ENCODE data around the gene PTPRT. TPM values are rescaled to one million over a fixed set of nuclear protein-coding genes. Genes with fewer than 3 reads are reported as not detected.
"Not testable (repeated sequence)": the region's sequence is repeated elsewhere in the genome, so short reads cannot be mapped to it uniquely, and the experiment has no call there.

The PTPRT gene
- total RNA-seq, 4 donors from 2014 or later = 0.04 TPM; not detected in 3

GRCh38 chr20:42252116-42252515, 937.6 kb downstream of the PTPRT start:
- Histone ChIP-seq H3K36me3 (no peaks in the 10 kb centered on the region), H3K4me3 (no peak overlapping the region), H3K4me1 (no peaks in the 10 kb centered on the region), H3K9me3 (no peaks in the 10 kb centered on the region), H3K27me3 (no peaks in the 10 kb centered on the region), H3K27ac (no peak overlapping the region)
- TF ChIP-seq POLR2A (IDR thresholded peaks at IDR 0.05) (no peak), POLR2AphosphoS5 (IDR thresholded peaks at IDR 0.05) (no peak), CTCF (IDR thresholded peaks at IDR 0.05) (no peak), EP300 (IDR thresholded peaks at IDR 0.05) (no peak)
- no peak for ATAC-seq
- 60% methylated on average over 4 of the region's 4 CpGs for WGBS, 2 donors (ENCODE audit: low coverage in 1 of 2)

GRCh38 chr20:42218621-42219374, 970.9 kb downstream of the PTPRT start:
- no peak for ATAC-seq
- TF ChIP-seq EP300 (IDR thresholded peaks at IDR 0.05) = no peak
- no peak for TF ChIP-seq POLR2A (IDR thresholded peaks at IDR 0.05)
- TF ChIP-seq CTCF (IDR thresholded peaks at IDR 0.05) = no peak
- no peak for TF ChIP-seq POLR2AphosphoS5 (IDR thresholded peaks at IDR 0.05)
- Histone ChIP-seq H3K4me1 (no peaks in the 10 kb centered on the region), H3K9me3 (no peaks in the 10 kb centered on the region), H3K27ac (no peak overlapping the region), H3K4me3 (no peak overlapping the region), H3K36me3 (no peaks in the 10 kb centered on the region), H3K27me3 (peaks cover 11% of the 10 kb centered on the region)
- 14 to 58% methylated on average over 9 to 12 of the region's 14 CpGs for whole genome bisulfite sequencing, 2 donors (ENCODE audit: low coverage in 1 of 2)

- peaks cover 9% of the 10 kb centered on the region for H3K27me3 ChIP-seq
- H3K27ac ChIP-seq = no peak overlapping the region
- no peak for ATAC-seq
- WGBS, 2 donors (ENCODE audit: low coverage in 1 of 2) = 81 to 100% methylated on average over 1 to 2 of the region's 2 CpGs
- TF ChIP-seq POLR2A (IDR thresholded peaks at IDR 0.05) = no peak
- no peak for TF ChIP-seq EP300 (IDR thresholded peaks at IDR 0.05)
- TF ChIP-seq CTCF (IDR thresholded peaks at IDR 0.05) = no peak
- no peak for TF ChIP-seq POLR2AphosphoS5 (IDR thresholded peaks at IDR 0.05)
- H3K9me3 ChIP-seq = no peaks in the 10 kb centered on the region
- no peak overlapping the region for H3K4me3 ChIP-seq
- H3K36me3 ChIP-seq = no peaks in the 10 kb centered on the region
- H3K4me1 ChIP-seq = no peaks in the 10 kb centered on the region
Observed at GRCh38 chr20:42214074-42214473, 975.6 kb downstream of the PTPRT start.

GRCh38 chr20:42212391-42212790, 977.3 kb downstream of the PTPRT start:
- no peaks in the 10 kb centered on the region for H3K36me3 ChIP-seq
- ATAC-seq = no peak
- H3K9me3 ChIP-seq = no peaks in the 10 kb centered on the region
- H3K4me3 ChIP-seq = no peak overlapping the region
- H3K27ac ChIP-seq = no peak overlapping the region
- H3K4me1 ChIP-seq = no peaks in the 10 kb centered on the region
- WGBS, 2 donors (ENCODE audit: low coverage in 1 of 2) = 53 to 80% methylated on average over 2 to 3 of the region's 3 CpGs
- no peak for TF ChIP-seq POLR2AphosphoS5 (IDR thresholded peaks at IDR 0.05)
- no peak for TF ChIP-seq EP300 (IDR thresholded peaks at IDR 0.05)
- no peak for TF ChIP-seq POLR2A (IDR thresholded peaks at IDR 0.05)
- TF ChIP-seq CTCF (IDR thresholded peaks at IDR 0.05) = no peak
- no peaks in the 10 kb centered on the region for H3K27me3 ChIP-seq

GRCh38 chr20:42206557-42206956, 983.1 kb downstream of the PTPRT start:
- not testable (repeated sequence) for H3K27ac ChIP-seq, H3K9me3 ChIP-seq, ATAC-seq, H3K4me1 ChIP-seq, H3K4me3 ChIP-seq, H3K27me3 ChIP-seq, H3K36me3 ChIP-seq
- WGBS, 2 donors (ENCODE audit: low coverage in 1 of 2) = 41% methylated on average over 4 of the region's 15 CpGs; no CpG with 5 or more reads in 1 of the 2 donors

Data from gastroesophageal sphincter (tissue), 4 donors.